Measurements from ENCODE around the gene MFNG.

MFNG gene

DNA sequence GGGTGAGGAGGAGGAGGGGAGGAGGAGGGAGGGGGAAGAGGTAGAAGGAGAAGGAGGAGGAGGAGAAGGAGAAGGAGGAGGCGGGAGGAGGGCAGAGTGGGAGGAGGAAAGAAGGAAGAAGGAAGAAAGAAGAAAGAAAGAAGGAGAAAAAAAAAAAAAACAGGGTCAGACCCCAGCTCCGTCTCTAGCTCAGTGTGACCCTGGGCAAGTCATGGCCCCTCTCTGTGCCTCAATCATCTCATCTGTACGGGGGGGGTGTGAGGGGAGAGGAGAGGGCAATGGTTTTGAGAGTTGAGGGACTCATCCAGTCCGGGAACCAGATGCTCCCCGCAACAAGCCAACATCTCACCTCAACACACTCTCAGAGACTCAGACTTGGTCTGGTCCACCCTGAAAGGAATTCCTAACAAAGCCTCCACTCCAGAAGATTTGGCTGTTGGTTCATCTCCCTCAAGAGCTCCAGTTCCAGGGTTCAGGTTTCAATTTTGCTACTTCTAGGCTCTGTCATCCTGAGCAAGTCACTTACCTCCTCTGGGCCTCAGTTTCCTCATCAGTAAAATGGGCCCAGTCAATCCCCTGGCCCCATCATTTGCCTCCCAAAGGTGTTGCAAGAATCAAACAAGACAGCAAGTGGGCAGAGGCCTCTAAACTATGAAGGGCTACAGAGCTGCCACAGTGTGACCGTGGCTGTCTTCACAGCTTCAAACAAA lies 25.4 kb upstream of the MFNG start:
- no peak for DNase-seq

DNA sequence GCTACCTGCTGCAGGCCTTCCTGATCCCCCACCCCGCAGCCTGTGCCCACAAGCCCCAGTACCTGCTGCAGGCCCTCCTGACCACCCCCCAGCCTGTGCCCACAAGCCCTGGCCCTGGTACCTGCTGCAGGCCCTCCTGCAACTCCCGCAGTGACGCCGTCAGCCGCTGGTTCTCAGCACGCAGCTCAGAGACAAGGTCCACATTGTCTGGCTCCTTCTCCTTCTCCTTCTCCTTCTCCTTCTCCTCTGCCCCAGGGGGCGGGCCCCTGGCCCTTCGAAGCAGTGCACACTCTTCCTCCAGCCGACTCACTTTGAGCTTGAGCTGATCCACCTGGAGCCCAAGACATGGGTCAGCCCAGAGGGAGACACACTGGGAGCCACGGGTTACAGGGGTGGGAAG lies 23.9 kb upstream of the MFNG start:
- no peak for DNase-seq

- no peak for DNase-seq
Observed at GRCh38 chr22:37509059-37509860, 23.1 kb upstream of the MFNG start.

DNA sequence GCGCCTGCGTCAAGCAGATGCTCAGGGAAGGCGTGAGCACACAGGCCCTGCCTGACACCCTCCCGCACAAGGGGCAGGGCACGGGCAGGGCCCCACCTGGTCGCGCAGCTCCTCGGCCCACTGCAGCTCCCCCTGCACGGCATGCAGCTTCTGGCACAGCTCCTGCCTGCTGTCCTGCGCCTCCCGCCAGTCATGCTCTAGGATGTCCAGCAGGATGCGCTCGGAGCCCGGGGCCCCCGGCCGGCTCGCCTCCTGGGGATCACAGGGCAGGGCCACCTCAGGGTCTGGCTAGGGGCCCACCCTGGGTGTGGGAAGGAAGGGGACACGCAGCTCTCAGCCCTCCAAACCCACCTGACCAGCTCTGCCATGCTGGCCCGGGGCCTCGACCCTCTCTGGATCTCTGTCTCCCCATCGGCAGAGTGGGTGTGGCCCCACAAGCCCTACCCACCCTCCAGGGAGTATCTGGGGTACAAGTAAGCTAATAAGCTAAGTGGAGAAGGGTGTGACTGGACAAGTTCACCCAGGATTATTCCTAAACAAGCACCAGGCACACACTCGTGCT lies 22.3 kb upstream of the MFNG start:
- DNase-seq, result no peak

- DNase-seq, result no peak
Observed at GRCh38 chr22:37507731-37508130, 21.5 kb upstream of the MFNG start.

GRCh38 chr22:37505989-37506388 lies 19.8 kb upstream of the MFNG start:
- DNase-seq, result no peak

GRCh38 chr22:37505565-37505964 lies 19.4 kb upstream of the MFNG start:
- DNase-seq, result no peak

DNA sequence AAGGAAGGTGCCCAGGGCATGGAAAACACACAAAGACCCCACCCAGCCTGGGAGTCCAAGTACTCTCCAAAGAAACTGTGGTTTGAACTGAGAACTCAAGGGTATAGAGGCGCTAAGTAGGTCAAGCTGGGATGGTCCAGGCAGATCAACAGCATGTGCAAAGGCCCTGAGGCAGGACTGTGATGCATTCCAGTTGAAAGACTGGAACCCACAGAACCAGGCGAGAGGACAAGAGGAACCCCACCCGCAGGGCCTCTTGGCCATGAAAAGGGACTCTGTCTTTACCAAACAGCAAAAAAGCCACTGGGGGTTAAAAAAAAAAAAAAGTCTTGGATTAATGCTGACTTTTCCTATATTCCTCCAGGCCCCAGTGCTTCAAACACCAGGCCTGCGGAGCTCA lies 18.8 kb upstream of the MFNG start:
- DNase-seq, result no peak

DNA sequence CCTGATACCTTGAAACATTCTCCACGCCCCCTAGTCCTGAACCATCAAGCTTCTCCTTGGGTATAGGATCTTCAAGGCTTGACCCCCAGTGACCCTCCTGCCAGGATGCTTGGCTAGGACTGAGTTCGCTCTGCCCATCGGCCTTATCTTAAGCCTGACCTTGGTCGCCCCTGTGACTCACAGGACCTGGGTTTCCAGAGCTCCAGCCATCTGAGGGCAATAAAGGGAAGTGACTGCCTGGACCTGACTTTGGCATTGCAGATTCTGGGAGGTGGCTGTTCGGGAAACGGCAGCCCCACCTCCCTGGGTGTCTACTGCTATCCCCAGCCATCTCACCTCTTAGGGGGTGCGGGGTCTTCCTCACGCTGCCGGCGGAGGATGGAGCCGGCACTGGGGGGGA lies 17.7 kb upstream of the MFNG start:
- DNase-seq, result no peak

GRCh38 chr22:37503183-37503683 lies 17.0 kb upstream of the MFNG start:
- DNase-seq, result no peak

DNA sequence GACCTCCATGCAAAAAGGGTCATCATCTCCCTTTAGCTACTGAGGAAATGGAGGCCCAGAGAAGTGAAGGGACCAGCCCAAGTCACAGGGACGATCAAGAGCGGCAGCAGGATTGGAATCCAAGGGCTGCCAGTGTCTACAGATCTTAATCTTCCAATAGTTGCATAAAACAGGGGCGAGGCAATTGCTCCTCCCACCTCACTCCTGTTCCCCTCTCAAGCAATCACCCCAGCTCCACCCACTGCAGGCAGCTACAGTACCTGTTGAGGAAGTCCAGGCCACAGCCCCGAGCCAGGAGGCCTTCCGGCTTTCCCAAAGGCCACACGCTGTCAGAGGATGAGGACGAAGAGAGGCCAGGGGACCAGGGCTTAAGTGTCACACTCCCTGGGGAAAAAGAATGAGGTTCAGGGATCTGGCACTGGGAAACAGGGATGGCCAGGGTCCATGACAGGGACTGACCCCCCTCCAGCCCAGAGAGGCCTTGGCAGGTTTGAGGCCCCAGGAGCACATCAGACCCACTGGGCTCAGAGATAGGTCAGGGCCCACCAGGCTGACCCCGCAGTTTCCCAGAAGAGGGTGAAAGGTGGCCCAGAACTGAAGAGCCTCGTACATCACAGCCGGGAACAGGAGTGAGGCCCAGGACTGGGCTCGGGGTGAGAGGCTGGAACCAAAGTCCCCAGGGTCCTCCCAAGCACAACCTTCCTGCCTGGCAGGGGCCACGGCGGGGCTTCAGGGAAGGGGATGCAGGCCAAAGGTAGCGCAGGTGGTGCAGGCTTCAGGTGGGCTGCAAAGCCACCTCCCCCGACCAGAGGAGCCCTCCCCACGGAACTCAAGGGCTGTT lies 16.4 kb upstream of the MFNG start:
- no peak for DNase-seq

DNA sequence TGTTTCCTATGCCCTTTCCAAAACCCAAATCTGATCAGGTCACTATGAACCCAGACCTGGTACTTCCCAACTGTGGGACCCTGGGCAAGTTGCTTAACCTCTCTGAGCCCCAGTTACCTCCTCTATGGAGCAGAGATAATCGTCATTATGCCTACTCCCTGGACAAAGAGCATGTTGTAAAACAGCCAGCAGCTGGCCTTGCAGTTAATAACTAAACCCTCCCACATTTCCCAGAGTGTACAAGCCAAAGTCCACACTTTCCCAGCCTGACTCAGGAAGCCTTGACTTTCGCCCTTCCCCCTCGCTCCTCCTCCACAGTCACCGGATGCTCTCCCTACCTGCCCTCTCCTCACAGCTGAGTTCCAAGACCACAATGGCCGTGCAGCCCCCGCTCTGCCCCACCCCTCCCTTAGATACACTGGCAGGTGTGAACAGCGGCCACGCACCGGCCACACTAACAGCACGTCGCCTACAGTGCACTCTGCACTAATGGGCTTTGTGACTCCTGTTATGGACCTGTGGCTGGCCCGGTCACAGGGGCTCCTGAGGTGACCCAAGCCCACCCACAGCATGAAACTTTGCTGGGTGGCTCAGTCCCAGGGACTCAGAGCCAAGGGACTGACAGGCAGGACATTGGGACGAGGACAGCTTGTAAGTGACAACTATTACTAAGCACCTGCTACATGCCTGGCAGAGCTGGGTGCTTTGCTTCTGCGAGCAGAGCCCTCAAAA lies 15.6 kb upstream of the MFNG start:
- DNase-seq, result no peak

DNA sequence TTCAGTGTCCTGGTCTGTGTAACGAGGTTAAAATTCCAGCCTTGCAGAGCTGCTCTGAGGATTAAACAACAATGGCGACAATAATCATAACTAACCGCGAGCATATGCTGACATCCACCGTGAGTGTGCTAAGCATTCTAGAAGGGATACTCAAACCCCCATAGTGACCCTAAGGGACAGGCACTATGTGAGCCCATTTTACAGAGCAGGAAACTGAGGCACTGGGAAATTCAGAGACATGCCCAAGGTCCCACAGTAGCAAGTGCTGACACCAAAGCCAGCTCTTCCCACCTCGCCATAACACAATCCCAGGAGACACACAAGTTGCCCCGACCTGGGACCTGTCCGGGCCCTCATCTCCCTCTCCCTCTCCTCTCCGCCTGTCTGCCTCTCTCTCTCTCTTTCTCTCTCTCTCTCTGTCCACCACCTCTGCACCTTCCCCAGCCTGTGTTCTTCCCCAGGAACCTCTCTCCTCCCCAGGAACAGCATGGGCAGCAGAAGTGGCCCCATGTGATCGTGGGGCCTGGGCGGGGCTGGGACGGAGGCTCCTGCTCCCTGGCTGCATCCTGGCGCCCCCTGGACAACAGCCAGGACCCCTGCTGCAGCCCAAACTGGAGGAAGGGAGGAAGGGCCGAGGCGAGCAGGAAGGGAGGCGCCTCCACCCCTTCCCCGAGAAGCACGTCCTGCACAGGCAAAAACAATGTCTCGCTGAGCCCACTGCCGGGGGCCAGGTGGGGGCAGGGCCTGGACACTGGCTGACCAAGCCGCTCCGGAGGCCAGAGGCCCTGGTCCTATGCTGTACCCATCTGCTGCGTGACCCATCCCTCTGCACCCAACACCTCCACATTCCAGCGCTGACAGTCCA lies 14.8 kb upstream of the MFNG start:
- DNase-seq, result no peak

GRCh38 chr22:37499789-37500540 lies 13.8 kb upstream of the MFNG start:
- no peak for DNase-seq

DNA sequence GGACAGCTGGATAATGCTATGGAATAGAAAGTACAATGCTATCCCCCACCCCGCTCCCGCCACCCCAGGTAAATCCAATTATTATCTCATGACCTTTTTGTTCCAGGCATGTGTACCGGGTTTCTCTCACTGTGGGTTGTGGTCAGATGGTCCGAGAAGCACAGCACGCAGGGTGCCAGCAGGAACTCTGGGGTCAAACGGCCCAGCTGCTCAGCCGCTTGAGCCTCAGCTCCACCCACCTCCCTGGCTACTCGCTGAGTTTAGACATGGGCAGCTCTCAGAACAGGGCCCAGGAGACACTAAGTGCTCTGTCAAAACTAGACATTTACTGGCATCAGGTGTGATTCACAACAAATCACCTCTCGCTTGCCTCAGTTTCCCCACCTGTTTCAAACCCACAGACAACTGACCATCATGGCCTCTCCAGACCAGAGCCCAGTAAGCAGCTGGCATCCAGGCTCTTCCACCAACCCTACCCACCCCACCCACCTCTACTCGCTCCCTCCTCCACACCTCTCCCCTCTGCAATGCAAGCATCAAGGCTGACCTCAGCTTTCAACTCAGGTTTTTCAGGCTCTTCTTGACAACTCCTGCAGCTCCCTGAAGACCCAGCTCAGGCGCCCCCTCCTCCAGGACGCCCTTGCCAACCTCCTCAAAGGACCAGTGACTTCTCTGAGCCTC lies 13.0 kb upstream of the MFNG start:
- DNase-seq, result no peak

DNA sequence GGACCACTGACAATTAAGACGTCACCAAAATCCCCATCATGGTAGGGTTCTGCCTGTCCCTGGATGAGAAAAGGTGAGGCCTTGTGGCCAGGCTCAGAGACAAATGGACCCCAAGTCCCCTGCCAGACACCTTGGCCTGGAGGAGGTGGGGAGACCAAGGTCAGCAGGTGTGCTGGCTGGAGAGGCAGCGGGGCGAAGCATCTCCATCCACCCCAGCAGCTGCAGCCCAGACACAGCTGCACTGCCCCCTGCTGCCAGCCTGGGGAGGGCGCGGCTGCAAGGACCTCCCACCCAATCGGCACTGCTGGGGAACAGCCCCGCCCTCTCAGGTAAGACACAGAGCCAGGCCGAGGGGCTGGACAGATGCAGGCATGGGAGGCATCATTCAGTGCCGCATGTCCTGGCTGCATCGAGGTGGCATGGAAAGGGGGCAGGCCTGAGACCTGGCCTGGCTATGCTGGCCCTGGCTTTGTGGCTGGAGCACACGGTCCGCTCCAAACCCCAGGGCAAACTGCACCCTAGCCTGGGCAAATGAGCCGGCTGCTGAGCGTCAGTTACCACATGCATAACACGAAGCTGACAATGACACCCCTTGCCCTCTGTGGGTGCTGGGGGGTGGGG lies 12.2 kb upstream of the MFNG start:
- peak; percentile 55 for DNase-seq

DNA sequence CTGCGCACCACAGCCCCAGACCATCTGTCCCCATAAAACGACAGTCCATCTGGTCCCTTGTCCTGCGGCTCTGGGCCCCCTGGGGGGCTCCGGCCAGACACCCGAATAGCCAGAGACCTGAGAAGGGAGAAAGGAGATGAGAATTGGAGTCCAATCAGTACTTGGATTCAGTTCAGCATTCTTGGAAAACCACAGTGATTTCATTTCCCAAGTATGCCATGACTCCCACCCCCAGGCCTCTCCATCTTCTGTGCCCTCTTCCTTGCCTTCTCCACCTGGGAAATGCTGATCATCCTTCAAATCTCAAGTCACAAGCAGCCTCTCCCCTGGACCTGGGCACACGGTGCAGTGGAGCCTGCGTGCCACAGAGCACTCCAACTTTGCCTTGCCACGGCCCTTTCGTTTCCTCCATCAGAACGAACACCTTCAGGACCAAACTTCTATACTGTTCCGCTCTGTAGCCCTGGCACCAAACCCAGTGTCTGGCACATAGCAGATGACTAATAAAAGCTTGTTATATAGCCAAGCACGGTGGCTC lies 10.9 kb upstream of the MFNG start:
- DNase-seq, result no peak

DNA sequence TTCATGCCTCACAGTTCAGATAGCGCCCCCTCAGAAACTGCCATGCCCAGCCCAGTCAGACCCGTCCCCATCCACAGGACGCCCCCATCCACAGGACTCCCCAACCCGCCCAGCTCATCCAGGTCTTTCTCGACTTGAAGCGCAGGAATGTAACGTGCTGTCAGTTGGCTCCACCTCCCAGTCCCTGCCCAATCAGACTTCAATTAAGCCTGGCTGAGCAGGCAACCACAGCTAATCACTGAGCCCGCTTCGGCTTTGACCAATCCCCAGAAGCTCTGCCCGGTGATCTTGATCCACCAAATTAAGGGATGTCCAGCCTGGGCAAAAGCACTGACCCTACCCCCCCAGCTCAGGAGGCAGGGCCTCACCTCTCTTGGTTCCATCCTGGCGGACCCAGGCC lies 10.5 kb upstream of the MFNG start:
- no peak for DNase-seq

DNA sequence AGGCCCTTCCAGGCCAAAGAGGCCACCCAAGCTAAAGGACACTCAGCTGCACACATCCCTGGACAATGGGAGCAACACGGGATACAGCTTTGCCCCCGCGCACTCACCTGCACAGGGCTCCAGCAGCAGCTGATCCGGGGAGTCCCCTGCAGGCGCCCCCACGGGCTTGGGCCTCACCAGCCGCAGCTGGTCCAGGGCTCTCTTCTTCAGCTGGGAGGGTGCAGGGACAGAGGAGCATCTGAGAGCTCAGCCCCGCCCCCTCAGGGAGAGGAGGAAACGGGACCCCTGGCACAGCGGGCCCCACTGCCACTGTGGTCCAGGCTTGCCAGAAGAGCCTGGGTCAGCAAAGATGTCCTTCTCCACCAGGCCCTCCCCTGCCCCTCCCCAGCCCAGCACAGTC lies 7.8 kb upstream of the MFNG start:
- no peak for DNase-seq

Measured in NCI-H2171 treated with DMSO at 0.1 percent for 48 hours (cell line).